A673 (cell line): ENCODE measurements around the gene MAS1L. TPM values are rescaled to one million over a fixed set of nuclear protein-coding genes. Genes with fewer than 3 reads are reported as not detected.

Experiments used
- BruUV-seq: library from RNA; stranded (reverse); fragments of 400-500 nt; replicated peaks from 2 replicates; lab custom pipeline; 2021; lab: Mats Ljungman, UMichigan
- CTCF ChIA-PET: fragments of 300-600 bp; sonication (Branson Sonifier 250); formaldehyde crosslinking; loops from one replicate; lab custom pipeline; 2022; ENCODE audit warnings: antibody characterized with exemption; lab: Charles Lee
- POLR2A ChIA-PET: fragments of 300-600 bp; sonication (Branson Sonifier 250); formaldehyde crosslinking; loops from one replicate; lab custom pipeline; 2022; ENCODE audit warnings: antibody characterized with exemption; ENCODE audit not compliant: low non-redundant PET; lab: Charles Lee
- DNase-seq: peaks from one replicate; pipeline ENCODE4 v3.0.0-alpha.2; 2015; ENCODE audit warnings: low spot score
- H3K27ac ChIP-seq: fragments of 200-600 bp; sonication (generic); 2 replicates; pipeline ENCODE4 v1.5.1; 2016; ENCODE audit warnings: mixed run types, low read depth, mild to moderate bottlenecking, mixed read lengths, antibody characterized with exemption, low read length; ENCODE audit not compliant: poor library complexity, severe bottlenecking
- H3K27me3 ChIP-seq: fragments of 200-600 bp; sonication (generic); replicated peaks from 2 replicates; pipeline ENCODE4 v1.6.1; 2017; ENCODE audit warnings: mixed run types, low read depth, mild to moderate bottlenecking, mixed read lengths, antibody characterized with exemption, low read length; ENCODE audit not compliant: insufficient read depth, poor library complexity
- H3K36me3 ChIP-seq: fragments of 200-600 bp; sonication (generic); 2 replicates; pipeline ENCODE4 v1.6.1; 2016; ENCODE audit warnings: mixed run types, mild to moderate bottlenecking, mixed read lengths, antibody characterized with exemption, low read length; ENCODE audit not compliant: insufficient read depth, poor library complexity, severe bottlenecking
- H3K4me1 ChIP-seq: fragments of 200-600 bp; sonication (generic); 2 replicates; pipeline ENCODE4 v1.6.1; 2017; ENCODE audit warnings: mixed run types, mild to moderate bottlenecking, mixed read lengths, antibody characterized with exemption, low read length; ENCODE audit not compliant: insufficient read depth, poor library complexity, severe bottlenecking
- H3K4me3 ChIP-seq: fragments of 200-600 bp; sonication (generic); 2 replicates; pipeline ENCODE4 v1.5.1; 2016; ENCODE audit warnings: low read depth, mixed run types, mild to moderate bottlenecking, mixed read lengths, low read length; ENCODE audit not compliant: poor library complexity, severe bottlenecking
- H3K9me3 ChIP-seq: fragments of 200-600 bp; sonication (generic); 2 replicates; pipeline ENCODE4 v1.6.1; 2016; ENCODE audit warnings: mixed run types, low read depth, mild to moderate bottlenecking, mixed read lengths, antibody characterized with exemption, low read length; ENCODE audit not compliant: poor library complexity, severe bottlenecking
- EZH2 ChIP-seq: fragments of 200-600 bp; sonication (generic); IDR thresholded peaks from 2 replicates; pipeline ENCODE4 v1.6.1; 2017; ENCODE audit warnings: borderline replicate concordance, low read depth, mild to moderate bottlenecking, mixed read lengths, antibody characterized with exemption, low read length; ENCODE audit not compliant: poor library complexity, severe bottlenecking
- intact Hi-C: fragments of 100-400 bp; cut with micrococcal nuclease; formaldehyde crosslinking; loops from one replicate; pipeline ENCODE4 v1.10.0; 2022; ENCODE audit not compliant: unreplicated experiment
- total RNA-seq: library from RNA; stranded (reverse); gene quantifications from 2 replicates; pipeline ENCODE4 v1.2.3, GENCODE V29; 2021
- TF ChIP-seq, protein P1 (sequence below): fragments of 300-800, 200-600 bp; sonication (generic); conservative IDR thresholded peaks from 2 replicates; pipeline ENCODE4 v1.5.1; 2017; ENCODE audit warnings: low read depth, mild to moderate bottlenecking, antibody characterized with exemption, low read length, moderate library complexity, mixed read lengths

MAS1L gene
- total RNA-seq, 1 experiment from 2014 or later = not detected

DNA sequence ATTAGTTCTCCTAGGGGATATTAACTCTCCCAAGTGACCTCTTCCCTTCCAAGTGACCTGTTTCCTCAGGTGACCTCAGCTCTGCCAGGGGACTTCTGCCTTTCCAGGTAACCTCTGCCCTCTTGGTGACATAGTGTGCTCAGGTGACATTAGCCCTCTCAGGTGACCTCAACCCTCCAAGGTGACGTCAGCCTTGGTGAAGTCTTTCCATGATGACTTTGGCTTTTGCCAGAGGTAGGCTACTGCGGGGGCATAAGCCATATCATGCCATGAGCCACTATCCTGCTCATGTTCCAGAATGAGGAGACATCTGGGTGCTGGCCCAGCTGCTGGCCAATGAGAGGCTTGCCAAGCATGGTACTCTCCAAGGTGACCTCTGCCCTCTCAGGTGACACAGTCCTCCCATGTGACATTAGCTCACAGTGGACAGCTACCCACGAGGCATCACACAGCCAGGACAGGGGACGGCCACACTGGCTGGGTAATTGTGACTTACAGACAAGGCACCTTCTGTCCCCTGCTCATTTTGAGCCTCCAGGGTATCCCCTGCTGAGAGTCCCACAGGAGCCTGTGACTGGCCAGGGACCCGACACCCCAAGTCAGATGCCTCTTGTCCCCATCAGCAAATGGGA is 40.7 kb upstream of the MAS1L start:
- no peaks in the 10 kb centered on the region for H3K36me3 ChIP-seq
- no peak overlapping the region for H3K27ac ChIP-seq
- TF ChIP-seq, protein P1, sequence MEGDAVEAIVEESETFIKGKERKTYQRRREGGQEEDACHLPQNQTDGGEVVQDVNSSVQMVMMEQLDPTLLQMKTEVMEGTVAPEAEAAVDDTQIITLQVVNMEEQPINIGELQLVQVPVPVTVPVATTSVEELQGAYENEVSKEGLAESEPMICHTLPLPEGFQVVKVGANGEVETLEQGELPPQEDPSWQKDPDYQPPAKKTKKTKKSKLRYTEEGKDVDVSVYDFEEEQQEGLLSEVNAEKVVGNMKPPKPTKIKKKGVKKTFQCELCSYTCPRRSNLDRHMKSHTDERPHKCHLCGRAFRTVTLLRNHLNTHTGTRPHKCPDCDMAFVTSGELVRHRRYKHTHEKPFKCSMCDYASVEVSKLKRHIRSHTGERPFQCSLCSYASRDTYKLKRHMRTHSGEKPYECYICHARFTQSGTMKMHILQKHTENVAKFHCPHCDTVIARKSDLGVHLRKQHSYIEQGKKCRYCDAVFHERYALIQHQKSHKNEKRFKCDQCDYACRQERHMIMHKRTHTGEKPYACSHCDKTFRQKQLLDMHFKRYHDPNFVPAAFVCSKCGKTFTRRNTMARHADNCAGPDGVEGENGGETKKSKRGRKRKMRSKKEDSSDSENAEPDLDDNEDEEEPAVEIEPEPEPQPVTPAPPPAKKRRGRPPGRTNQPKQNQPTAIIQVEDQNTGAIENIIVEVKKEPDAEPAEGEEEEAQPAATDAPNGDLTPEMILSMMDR = no peak
- no peak for TF ChIP-seq EZH2
- no peak for DNase-seq
- no TSS peak for BruUV-seq
- peaks cover under 1% of the 10 kb centered on the region for H3K9me3 ChIP-seq
- H3K27me3 ChIP-seq = peaks cover 9% of the 10 kb centered on the region
- H3K4me3 ChIP-seq = no peak overlapping the region
- intact Hi-C loops = no loop called here
- CTCF ChIA-PET = no interaction called here
- H3K4me1 ChIP-seq = no peaks in the 10 kb centered on the region
- POLR2A ChIA-PET = no interaction called here

DNA sequence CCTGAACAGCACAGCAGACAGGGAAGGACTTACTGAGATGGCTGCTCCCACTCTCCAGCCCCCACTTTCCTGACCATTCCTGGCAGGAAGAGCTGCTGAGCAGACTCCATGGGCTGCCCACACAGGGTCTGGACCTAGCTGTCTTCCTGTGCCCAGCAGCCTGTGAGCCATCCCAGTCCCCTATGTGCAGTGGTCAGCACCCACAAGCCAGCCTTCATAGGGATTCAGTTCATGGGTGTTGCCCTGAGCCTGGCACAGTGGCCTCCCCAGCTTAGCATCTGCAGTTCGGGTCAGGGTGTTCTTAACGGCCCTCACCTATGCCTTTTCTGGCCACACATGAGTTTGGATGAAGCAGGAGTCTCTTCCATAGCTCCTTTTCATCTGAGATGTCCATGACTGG is 39.8 kb upstream of the MAS1L start:
- intact Hi-C loops = no loop called here
- no peaks in the 10 kb centered on the region for H3K36me3 ChIP-seq
- CTCF ChIA-PET = no interaction called here

DNA sequence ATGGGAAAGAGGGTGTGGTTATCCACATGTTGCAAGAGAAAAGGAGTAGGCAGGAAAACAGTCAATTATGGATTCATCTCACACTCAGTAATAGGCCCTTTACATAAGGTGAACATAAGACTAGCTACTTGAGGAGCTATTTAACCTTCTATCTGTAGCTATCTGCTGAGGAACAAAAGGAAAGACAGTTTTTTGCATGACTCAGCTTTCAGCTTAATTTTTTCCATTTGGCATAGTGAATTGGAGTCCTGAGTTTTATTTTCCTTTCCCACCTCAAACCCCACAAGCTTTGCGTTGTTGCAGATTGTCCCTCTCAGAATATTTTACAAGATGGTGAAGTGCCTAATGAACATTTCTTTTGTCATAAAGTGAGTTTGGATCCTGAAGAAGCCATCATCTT is 39.4 kb upstream of the MAS1L start:
- TF ChIP-seq, protein P1 = no peak
- TF ChIP-seq EZH2 = no peak
- peaks cover 9% of the 10 kb centered on the region for H3K9me3 ChIP-seq
- peaks cover 15% of the 10 kb centered on the region for H3K27me3 ChIP-seq
- H3K27ac ChIP-seq = no peak overlapping the region
- no peaks in the 10 kb centered on the region for H3K36me3 ChIP-seq
- H3K4me3 ChIP-seq = no peak overlapping the region
- intact Hi-C loops = no loop called here
- CTCF ChIA-PET = no interaction called here
- no TSS peak for BruUV-seq
- no peaks in the 10 kb centered on the region for H3K4me1 ChIP-seq
- POLR2A ChIA-PET = no interaction called here
- no peak for DNase-seq

More for the DNA sequence above, 39.8 kb upstream of the MAS1L start:
- Histone ChIP-seq H3K4me3 (no peak overlapping the region), H3K27ac (no peak overlapping the region), H3K27me3 (peaks cover 11% of the 10 kb centered on the region), H3K4me1 (no peaks in the 10 kb centered on the region), H3K9me3 (peaks cover 9% of the 10 kb centered on the region)
- POLR2A ChIA-PET = no interaction called here
- no peak for DNase-seq
- no TSS peak for BruUV-seq
- no peak for TF ChIP-seq EZH2
- TF ChIP-seq, protein P1 = no peak
